ES-I3 (cell line): ENCODE data around the gene CACNA1C.
"Not testable (repeated sequence)": the region's sequence is repeated elsewhere in the genome, so short reads cannot be mapped to it uniquely, and the experiment has no call there.

Source experiments
- H3K36me3 ChIP-seq: 2 replicates; pipeline ENCODE4 v1.6.1; 2013; ENCODE audit warnings: mild to moderate bottlenecking, low read length, control low read depth, moderate library complexity; ENCODE audit not compliant: insufficient read depth
- H3K4me1 ChIP-seq: 2 replicates; pipeline ENCODE4 v1.6.1; 2013; ENCODE audit warnings: mild to moderate bottlenecking, control low read depth, low read length; ENCODE audit not compliant: insufficient read depth
- H3K9ac ChIP-seq: 2 replicates; pipeline ENCODE4 v1.6.1; 2013; ENCODE audit warnings: low read depth, mild to moderate bottlenecking, low read length, moderate library complexity
- H3K9me3 ChIP-seq: 2 replicates; pipeline ENCODE4 v1.6.1; 2013; ENCODE audit warnings: mild to moderate bottlenecking, low read length, moderate library complexity; ENCODE audit not compliant: control insufficient read depth, insufficient read depth

The CACNA1C gene

GRCh38 chr12:2102736-2103135 lies 49.9 kb downstream of the CACNA1C start:
- not testable (repeated sequence) for H3K9ac ChIP-seq, H3K9me3 ChIP-seq, H3K36me3 ChIP-seq, H3K4me1 ChIP-seq

DNA sequence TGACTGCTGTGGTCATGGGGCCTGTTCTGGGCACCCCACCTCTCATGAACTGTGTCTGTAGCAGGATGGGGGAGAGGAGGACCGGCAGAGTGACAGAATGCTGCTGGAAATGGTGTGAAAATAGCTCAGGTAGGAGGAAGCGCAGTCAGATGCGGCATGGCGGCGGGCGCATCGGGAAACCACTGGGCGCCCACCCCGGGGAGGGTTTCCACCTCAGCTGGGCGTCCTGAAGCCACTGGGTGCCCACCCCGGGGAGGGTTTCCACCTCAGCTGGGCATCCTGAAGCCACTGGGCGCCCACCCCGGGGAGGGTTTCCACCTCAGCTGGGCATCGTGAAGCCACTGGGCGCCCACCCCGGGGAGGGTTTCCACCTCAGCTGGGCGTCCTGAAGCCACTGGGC lies 52.6 kb downstream of the CACNA1C start:
- H3K9ac ChIP-seq, H3K36me3 ChIP-seq, H3K4me1 ChIP-seq, H3K9me3 ChIP-seq: not testable (repeated sequence)

- no peak overlapping the region for H3K9ac ChIP-seq
- no peaks in the 10 kb centered on the region for H3K9me3 ChIP-seq
Observed at GRCh38 chr12:2108166-2108565, 55.4 kb downstream of the CACNA1C start.

DNA sequence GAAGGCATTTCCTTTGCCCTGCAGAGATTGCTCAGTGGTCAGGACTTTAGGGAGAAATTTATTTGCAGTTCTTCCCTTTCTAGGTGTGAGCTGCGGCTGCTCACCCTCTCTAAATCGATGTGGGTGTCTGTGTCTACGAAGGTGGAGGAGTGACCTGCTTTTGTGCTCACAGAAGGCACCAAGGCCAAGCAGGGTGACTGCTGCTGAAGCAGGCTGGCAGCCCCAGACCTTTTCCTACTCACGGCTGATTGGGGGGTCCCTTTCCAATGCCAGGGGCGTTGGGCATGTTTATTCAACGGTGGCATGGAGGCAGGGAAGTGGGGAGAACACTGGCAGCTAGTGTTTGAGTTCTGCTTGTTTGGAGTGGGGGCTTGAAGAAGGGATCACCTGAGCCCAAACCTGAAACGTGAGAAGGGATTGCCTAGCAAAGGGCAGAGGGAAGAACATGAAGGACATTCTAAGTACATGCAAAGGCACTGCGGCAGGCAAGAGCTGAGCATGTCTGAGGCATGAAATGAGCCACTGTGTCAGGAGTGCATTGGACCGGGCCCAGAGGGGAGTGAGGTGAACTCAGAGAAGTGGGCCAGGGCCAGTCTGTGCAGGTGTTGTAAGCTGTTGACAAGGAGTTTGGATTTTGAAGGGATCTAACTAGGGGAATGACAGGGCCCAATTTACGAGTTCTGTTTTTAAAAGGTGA lies 56.3 kb downstream of the CACNA1C start:
- H3K36me3 ChIP-seq = no peaks in the 10 kb centered on the region
- no peaks in the 10 kb centered on the region for H3K9me3 ChIP-seq
- H3K4me1 ChIP-seq = no peaks in the 10 kb centered on the region; the same call in 1 of the 2 replicates
- no peak overlapping the region for H3K9ac ChIP-seq

More at GRCh38 chr12:2108166-2108565, 55.4 kb downstream of the CACNA1C start:
- Histone ChIP-seq H3K36me3 (no peaks in the 10 kb centered on the region), H3K4me1 (no peaks in the 10 kb centered on the region; the same call in 1 of the 2 replicates)

- Histone ChIP-seq H3K36me3 (no peaks in the 10 kb centered on the region), H3K9ac (no peak overlapping the region), H3K4me1 (no peaks in the 10 kb centered on the region; the same call in 1 of the 2 replicates), H3K9me3 (no peaks in the 10 kb centered on the region)
Observed at GRCh38 chr12:2110127-2110526, 57.3 kb downstream of the CACNA1C start.

GRCh38 chr12:2110849-2111566 lies 58.2 kb downstream of the CACNA1C start:
- H3K36me3 ChIP-seq = no peaks in the 10 kb centered on the region

GRCh38 chr12:2111826-2112225 lies 59.0 kb downstream of the CACNA1C start:
- Histone ChIP-seq H3K36me3 (no peaks in the 10 kb centered on the region), H3K4me1 (no peaks in the 10 kb centered on the region; the same call in 1 of the 2 replicates), H3K9ac (no peak overlapping the region), H3K9me3 (no peaks in the 10 kb centered on the region)

More at GRCh38 chr12:2110849-2111566, 58.2 kb downstream of the CACNA1C start:
- Histone ChIP-seq H3K4me1 (no peaks in the 10 kb centered on the region; the same call in 1 of the 2 replicates), H3K9ac (no peak overlapping the region), H3K9me3 (no peaks in the 10 kb centered on the region)

GRCh38 chr12:2112401-2112800 lies 59.6 kb downstream of the CACNA1C start:
- Histone ChIP-seq H3K4me1 (no peaks in the 10 kb centered on the region; the same call in 1 of the 2 replicates), H3K9ac (no peak overlapping the region), H3K36me3 (no peaks in the 10 kb centered on the region), H3K9me3 (no peaks in the 10 kb centered on the region)

DNA sequence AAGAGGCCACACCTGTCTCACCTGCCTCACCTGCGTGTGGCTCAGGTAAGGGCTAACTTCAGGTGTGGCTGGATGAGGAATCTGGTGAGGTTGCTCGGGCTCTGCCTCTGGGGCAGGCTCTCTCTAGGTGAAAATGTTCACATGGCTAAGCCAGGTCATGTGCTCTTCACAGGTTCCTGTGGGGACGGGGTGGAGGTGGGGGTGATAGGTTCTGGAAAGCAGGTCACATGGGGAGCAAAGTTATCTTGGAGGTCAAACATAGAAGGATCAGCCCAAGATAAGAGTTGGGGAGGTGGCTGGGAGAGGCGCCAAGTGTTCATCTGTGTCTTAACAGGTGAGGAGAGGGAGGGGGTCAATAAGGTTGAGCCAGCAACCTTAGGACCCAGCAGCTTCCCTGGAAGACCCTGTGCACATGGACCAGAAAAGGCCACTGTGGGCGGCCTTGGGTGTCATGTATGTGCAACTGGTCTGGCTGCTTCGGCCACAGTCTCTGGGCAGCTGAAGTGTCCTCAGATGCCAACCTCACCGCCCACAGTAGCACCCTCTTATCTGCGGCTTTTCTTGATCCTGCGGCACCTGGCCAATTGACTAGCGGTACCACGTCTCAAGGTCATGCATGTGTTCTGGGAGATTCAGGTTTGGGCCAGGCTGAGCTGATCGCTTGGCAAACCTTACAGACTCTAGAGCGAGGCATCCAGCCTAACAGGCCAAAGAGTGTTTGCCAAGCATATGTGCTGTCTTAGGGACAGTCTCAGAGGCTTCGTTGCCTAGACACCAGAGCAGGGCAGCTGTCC lies 60.5 kb downstream of the CACNA1C start:
- no peaks in the 10 kb centered on the region for H3K9me3 ChIP-seq
- H3K36me3 ChIP-seq = no peaks in the 10 kb centered on the region
- H3K4me1 ChIP-seq = no peaks in the 10 kb centered on the region; the same call in 1 of the 2 replicates
- H3K9ac ChIP-seq = no peak overlapping the region

DNA sequence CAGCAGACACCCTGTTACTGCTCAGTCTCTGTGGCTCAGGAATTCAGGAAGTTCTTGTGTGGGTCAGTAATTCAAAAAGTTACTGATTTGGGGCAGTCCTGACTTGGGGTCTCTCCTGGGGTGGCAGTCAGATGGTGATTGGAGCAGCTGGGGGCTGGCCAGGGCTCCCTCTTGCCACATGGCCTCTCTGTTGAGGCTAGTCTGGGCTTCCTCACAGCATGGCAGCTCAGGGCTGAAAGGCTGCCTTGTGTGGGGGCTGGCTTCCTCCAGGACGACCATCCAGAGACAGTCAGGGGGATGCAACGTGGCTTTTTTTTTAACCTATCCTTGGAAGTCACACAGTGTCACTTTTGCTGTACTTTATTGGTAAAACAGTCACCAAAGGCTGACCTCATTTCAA lies 61.3 kb downstream of the CACNA1C start:
- Histone ChIP-seq H3K9me3 (no peaks in the 10 kb centered on the region), H3K4me1 (no peaks in the 10 kb centered on the region; the same call in 1 of the 2 replicates), H3K9ac (no peak overlapping the region), H3K36me3 (no peaks in the 10 kb centered on the region)

- Histone ChIP-seq H3K9ac (no peak overlapping the region), H3K36me3 (no peaks in the 10 kb centered on the region), H3K4me1 (no peaks in the 10 kb centered on the region; the same call in 1 of the 2 replicates), H3K9me3 (no peaks in the 10 kb centered on the region)
Observed at GRCh38 chr12:2115101-2115845, 62.5 kb downstream of the CACNA1C start.

- Histone ChIP-seq H3K9me3 (no peaks in the 10 kb centered on the region), H3K9ac (no peak overlapping the region), H3K36me3 (no peaks in the 10 kb centered on the region), H3K4me1 (no peaks in the 10 kb centered on the region)
Observed at GRCh38 chr12:2117541-2117940, 64.8 kb downstream of the CACNA1C start.

DNA sequence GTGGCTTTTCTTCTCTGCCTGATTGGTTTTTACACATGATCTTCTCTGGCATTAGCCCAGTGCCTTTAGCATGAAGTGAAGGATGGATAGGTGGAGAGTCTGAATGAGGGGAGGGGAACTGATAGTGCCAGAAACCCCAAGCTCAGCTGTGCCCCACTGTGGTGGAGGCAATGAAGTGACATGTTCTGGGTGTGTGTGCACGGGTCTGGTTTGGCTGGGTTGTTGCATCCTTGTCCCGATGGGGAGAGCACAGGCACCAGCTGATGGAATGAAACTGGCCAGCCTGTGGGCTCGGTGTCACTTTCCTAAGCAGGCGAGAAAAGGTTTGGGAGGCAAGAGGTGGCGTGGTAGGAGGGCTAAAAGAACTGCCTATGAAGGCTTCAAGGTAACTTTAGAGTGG lies 65.3 kb downstream of the CACNA1C start:
- no peaks in the 10 kb centered on the region for H3K36me3 ChIP-seq
- H3K9me3 ChIP-seq = no peaks in the 10 kb centered on the region
- H3K4me1 ChIP-seq = no peaks in the 10 kb centered on the region
- H3K9ac ChIP-seq = no peak overlapping the region
